ENCODE results near the gene MRPL53.
A peak's percentile ranks its signal among the peaks of the same experiment; 100 is the strongest.

The MRPL53 gene

DNA sequence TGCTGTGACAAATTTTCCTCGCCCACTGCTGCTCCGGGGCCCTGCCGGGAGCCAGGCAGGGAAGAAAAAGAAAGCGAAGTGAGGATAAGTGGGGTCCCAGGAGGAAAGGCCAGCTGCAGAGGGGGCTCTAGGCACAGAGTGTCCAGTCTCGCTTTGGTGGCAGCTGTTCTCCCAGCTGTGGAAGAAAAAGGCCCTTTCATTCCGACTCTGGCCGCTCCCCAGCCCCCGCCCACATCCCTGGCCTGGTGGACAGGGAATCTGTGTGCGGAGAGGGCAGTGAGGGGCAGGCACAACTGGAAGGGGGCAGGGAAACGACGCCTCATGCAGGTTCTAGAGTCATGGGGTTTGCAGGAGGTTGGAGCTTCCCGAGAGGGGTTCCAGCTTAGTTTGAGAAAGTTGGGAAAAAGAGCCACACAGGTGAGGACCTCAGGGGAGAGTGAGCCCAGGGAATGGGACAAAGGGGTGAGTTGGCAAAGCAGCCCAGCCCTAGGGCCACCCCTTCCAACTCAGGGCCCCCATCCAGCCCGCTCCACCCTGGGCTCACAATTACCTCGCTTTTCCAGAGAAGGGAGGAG lies 32.6 kb downstream of the MRPL53 start:
- Histone ChIP-seq H3K9me3 (ENCODE audit: severe bottlenecking) (no peaks in the 10 kb centered on the region), H3K27me3 (ENCODE audit: insufficient read depth, low read depth, severe bottlenecking) (no peaks in the 10 kb centered on the region), H3K36me3 (no peaks in the 10 kb centered on the region; the same call in 1 of the 2 replicates), H3K4me3 (ENCODE audit: low read depth, low read length) (peak overlapping the region; percentile 69), H3K27ac (peak overlapping the region; percentile 90)
- peak; percentile 41 for DNase-seq
- TF ChIP-seq, protein P1, sequence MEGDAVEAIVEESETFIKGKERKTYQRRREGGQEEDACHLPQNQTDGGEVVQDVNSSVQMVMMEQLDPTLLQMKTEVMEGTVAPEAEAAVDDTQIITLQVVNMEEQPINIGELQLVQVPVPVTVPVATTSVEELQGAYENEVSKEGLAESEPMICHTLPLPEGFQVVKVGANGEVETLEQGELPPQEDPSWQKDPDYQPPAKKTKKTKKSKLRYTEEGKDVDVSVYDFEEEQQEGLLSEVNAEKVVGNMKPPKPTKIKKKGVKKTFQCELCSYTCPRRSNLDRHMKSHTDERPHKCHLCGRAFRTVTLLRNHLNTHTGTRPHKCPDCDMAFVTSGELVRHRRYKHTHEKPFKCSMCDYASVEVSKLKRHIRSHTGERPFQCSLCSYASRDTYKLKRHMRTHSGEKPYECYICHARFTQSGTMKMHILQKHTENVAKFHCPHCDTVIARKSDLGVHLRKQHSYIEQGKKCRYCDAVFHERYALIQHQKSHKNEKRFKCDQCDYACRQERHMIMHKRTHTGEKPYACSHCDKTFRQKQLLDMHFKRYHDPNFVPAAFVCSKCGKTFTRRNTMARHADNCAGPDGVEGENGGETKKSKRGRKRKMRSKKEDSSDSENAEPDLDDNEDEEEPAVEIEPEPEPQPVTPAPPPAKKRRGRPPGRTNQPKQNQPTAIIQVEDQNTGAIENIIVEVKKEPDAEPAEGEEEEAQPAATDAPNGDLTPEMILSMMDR (IDR thresholded peaks at IDR 0.05; ENCODE audit: low read depth, low read length): no peak

DNA sequence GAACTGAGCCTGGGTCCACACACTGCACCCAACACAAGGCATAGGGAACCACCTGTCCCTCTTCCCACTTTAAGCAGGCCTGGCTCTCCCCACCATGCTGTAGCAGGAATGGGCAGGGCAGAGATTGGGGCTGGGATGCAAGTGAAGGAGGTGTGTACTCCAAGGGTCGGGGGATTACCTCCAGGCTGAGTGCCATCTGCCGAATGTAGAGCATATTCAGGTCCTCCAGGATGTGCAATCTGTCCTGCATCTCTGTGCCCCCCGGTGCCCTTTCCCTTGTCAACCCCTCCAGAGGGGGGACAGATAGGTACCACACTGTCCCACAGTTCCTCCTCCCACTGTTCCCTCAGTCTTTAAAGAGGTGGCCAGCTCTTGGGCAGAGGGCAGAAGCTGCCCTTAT lies 33.1 kb downstream of the MRPL53 start:
- H3K9me3 ChIP-seq (ENCODE audit: severe bottlenecking): no peaks in the 10 kb centered on the region
- peak; percentile 84 for DNase-seq
- no peaks in the 10 kb centered on the region; the same call in 1 of the 2 replicates for H3K36me3 ChIP-seq
- H3K27me3 ChIP-seq (ENCODE audit: insufficient read depth, low read depth, severe bottlenecking): no peaks in the 10 kb centered on the region
- H3K4me3 ChIP-seq (ENCODE audit: low read depth, low read length): peak overlapping the region; percentile 69
- H3K27ac ChIP-seq: peak overlapping the region; percentile 90
- TF ChIP-seq, protein P1 (IDR thresholded peaks at IDR 0.05; ENCODE audit: low read depth, low read length): no peak

DNA sequence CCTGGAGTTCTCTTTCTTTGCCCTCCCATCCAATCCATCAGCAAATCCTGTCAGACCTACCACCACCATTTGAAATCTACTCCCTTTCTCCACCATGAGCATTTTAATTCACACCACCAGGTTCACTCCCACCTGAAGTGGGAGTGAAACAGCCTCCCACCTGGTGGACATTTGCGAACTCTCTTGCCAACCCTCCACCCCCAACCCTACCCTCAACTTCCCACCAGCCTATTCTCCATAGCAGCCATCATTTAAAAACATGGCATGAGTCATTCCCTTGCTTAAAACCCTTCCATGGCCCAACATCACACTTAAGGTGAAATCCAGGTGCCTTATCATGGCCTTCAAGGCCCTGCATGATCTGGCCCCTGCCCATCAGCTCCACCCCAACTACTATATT lies 34.2 kb downstream of the MRPL53 start:
- H3K4me3 ChIP-seq (ENCODE audit: low read depth, low read length): no peak overlapping the region
- no peaks in the 10 kb centered on the region for H3K9me3 ChIP-seq (ENCODE audit: severe bottlenecking)
- no peak overlapping the region for H3K27ac ChIP-seq
- H3K27me3 ChIP-seq (ENCODE audit: insufficient read depth, low read depth, severe bottlenecking): no peaks in the 10 kb centered on the region
- TF ChIP-seq, protein P1 (IDR thresholded peaks at IDR 0.05; ENCODE audit: low read depth, low read length): no peak
- DNase-seq: no peak
- no peaks in the 10 kb centered on the region; the same call in 1 of the 2 replicates for H3K36me3 ChIP-seq

DNA sequence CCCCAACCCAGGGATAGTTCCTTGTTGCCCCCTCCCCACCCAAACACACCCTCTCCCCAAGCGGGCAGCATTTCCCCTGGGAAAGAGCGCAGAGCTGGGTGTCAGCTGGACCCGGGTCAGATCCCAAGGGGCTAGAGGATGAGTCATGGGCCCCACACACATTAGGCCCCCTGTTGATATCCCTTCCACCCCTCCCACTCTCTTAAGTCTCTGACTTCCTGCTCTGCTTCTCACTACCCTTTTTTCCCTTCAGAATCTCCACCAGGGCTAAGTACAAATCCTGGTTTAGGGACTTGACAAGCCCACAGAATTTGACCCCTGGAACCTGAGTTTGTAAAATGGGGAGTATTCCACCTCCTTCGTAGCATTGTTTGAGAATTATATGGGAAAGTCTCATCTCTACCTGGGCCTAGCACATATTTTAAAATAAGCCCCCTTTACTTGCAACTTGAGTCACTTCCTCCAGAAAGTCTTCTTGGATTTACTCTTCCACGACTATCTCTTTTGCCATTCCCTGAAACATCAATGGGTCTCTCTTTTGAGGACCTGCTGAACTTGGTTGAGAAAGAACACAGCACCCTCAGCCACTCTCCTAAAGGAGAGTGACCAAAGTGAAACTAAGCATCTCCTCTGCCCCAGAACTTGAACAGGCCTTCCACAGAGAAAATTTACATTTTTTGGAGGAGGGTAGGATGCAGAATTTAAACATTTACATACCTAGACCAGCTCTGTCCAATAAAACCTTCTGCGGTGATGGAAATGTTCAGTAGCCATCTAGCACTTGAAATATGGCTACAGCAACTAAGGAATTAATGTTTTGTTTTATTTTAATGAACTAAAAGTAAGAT lies 35.4 kb downstream of the MRPL53 start:
- no peak overlapping the region for H3K4me3 ChIP-seq (ENCODE audit: low read depth, low read length)

DNA sequence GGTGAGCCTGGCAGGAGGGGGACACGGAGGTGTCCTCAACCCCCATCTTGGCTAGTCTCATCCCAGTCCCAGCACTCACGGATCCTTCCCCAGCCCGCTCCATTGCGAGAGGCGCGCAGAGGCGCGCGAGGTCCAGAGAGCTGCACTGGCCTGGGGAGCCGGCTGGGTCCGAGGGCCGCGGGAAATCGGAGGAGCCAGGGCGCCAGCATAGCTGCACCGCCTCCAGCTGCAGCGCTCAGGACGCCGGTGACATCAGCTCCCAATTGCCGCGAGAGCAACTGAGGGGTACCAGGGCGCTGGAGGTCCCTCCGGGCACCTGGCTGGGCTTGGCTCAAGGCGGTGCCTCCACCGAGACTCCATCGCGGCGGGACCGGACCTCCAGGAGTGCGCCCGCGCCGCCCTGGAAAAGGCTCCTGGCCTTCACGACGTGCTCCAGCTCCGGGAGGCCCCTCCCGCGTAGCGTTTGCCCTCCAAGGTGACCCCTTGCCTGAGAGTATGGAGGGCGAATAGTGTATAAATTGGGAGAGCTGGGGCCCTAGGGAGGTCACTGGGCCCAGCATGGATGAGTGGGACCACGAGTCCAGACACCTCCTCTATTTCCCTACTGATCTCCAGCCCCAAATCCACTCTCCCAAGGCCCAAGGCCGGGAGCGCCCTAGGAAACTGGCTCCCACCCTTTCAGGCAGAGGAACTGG lies 36.2 kb downstream of the MRPL53 start:
- H3K4me3 ChIP-seq (ENCODE audit: low read depth, low read length): no peak overlapping the region
- H3K9me3 ChIP-seq (ENCODE audit: severe bottlenecking): no peaks in the 10 kb centered on the region
- no peaks in the 10 kb centered on the region; the same call in none of the 2 replicates for H3K36me3 ChIP-seq
- H3K27ac ChIP-seq: no peak overlapping the region
- TF ChIP-seq, protein P1 (IDR thresholded peaks at IDR 0.05; ENCODE audit: low read depth, low read length): no peak
- no peak for DNase-seq
- no peaks in the 10 kb centered on the region for H3K27me3 ChIP-seq (ENCODE audit: insufficient read depth, low read depth, severe bottlenecking)

More for the DNA sequence above, 35.4 kb downstream of the MRPL53 start:
- no peak overlapping the region for H3K27ac ChIP-seq
- H3K27me3 ChIP-seq (ENCODE audit: insufficient read depth, low read depth, severe bottlenecking): no peaks in the 10 kb centered on the region
- TF ChIP-seq, protein P1 (IDR thresholded peaks at IDR 0.05; ENCODE audit: low read depth, low read length): no peak
- no peaks in the 10 kb centered on the region; the same call in none of the 2 replicates for H3K36me3 ChIP-seq
- H3K9me3 ChIP-seq (ENCODE audit: severe bottlenecking): no peaks in the 10 kb centered on the region
- DNase-seq: no peak

All from WERI-Rb-1 (cell line).